Spleen (tissue), 11 donors: ENCODE data around the gene ARHGEF2. TPM values are rescaled to one million over a fixed set of nuclear protein-coding genes. Genes with fewer than 3 reads are reported as not detected.

ENCODE experiments used
- DNase-seq: peaks from one replicate; pipeline ENCODE4 v3.0.0-alpha.2; 2020
- H3K27ac ChIP-seq, 8 donors: fragments of 200-600 bp; sonication (generic) in 7 of 8; 1 replicate in 4 of 8; 2 replicates in 4 of 8; pipeline versions ENCODE4 v1.5.0 to v1.8.0; 2016 to 2021; ENCODE audit warnings: inconsistent platforms in 4 of 8, mild to moderate bottlenecking in 4 of 8, moderate library complexity in 1 of 8
- H3K27me3 ChIP-seq, 7 donors: fragments of 200-600 bp; sonication (generic) in 6 of 7; replicated peaks in 1 of 7; 1 replicate in 4 of 7; 2 replicates in 3 of 7; pipeline versions ENCODE4 v1.5.0 to v1.8.0; 2016 to 2021; ENCODE audit warnings: inconsistent platforms in 3 of 7, mild to moderate bottlenecking in 1 of 7
- H3K36me3 ChIP-seq, 6 donors: fragments of 200-600 bp; sonication (generic) in 5 of 6; 1 replicate in 4 of 6; 2 replicates in 2 of 6; pipeline versions ENCODE4 v1.5.0 to v1.8.0; 2016 to 2021; ENCODE audit warnings: inconsistent platforms in 2 of 6
- H3K4me1 ChIP-seq, 6 donors: fragments of 200-600 bp; sonication (generic) in 5 of 6; 1 replicate in 3 of 6; 2 replicates in 3 of 6; pipeline versions ENCODE4 v1.5.0 to v1.8.0; 2016 to 2021; ENCODE audit warnings: inconsistent platforms in 3 of 6
- H3K4me3 ChIP-seq, 8 donors: fragments of 200-600 bp; sonication (generic) in 7 of 8; 1 replicate in 4 of 8; 2 replicates in 4 of 8; pipeline versions ENCODE4 v1.5.0 to v1.8.0; 2016 to 2021; ENCODE audit warnings: inconsistent platforms in 4 of 8, mild to moderate bottlenecking in 4 of 8, moderate library complexity in 2 of 8
- H3K9me3 ChIP-seq, 8 donors: fragments of 200-600 bp; sonication (generic) in 7 of 8; 1 replicate in 4 of 8; 2 replicates in 4 of 8; pipeline versions ENCODE4 v1.5.0 to v1.8.0; 2016 to 2021; ENCODE audit warnings: inconsistent platforms in 4 of 8
- POLR2A ChIP-seq, 3 donors: fragments of 450-650 bp; IDR thresholded peaks; one replicate each; pipeline ENCODE4 v1.5.1; 2017; ENCODE audit warnings: antibody characterized with exemption in 3 of 3, mild to moderate bottlenecking in 1 of 3
- POLR2AphosphoS5 ChIP-seq, 3 donors: sonication (generic); formaldehyde crosslinking; IDR thresholded peaks; one replicate each; pipeline ENCODE4 v1.5.1; 2017; ENCODE audit warnings: antibody characterized with exemption in 3 of 3
- WGBS, 5 donors: extraction: QIAGEN DNeasy Blood & Tissue Kit in 3 of 5; methylation state at CpG; one replicate each; pipeline versions ENCODE4 v1.1.5 to v1.1.7; 2013 to 2018; 5-methylcytosine and 5-hydroxymethylcytosine counted together
- intact Hi-C: fragments of 100-400 bp; cut with DNase I; formaldehyde crosslinking; loops from one replicate; pipeline ENCODE4 v1.15.0; 2023; ENCODE audit warnings: low total_unique reads
- polyA plus RNA-seq, 3 donors: library from polyadenylated mRNA; stranded (reverse); fragments of 200-250 nt; gene quantifications; one replicate each; pipeline ENCODE4 v1.2.1, GENCODE V29; 2013
- total RNA-seq, 7 donors: library from RNA; depleted of rRNA in 3 of 7; stranded (reverse); fragments of >200 nt in 3 of 7; fragmentation: NEBNext Ultra II Directional in 4 of 7; extraction: Animal tissue kit (Norgen Biotek cat#: 25700) in 4 of 7; gene quantifications; one replicate each; pipeline versions ENCODE4 v1.1.0 to v1.2.1, GENCODE V29; 2016 to 2021
- TF ChIP-seq, protein P1 (sequence below), 11 experiments: fragments of 200-600 bp in 7 of 11; fragments of 450-650 bp in 4 of 11; sonication (generic) in 4 of 11; IDR thresholded peaks in 8 of 11; conservative IDR thresholded peaks in 3 of 11; 1 replicate in 7 of 11; 2 replicates in 4 of 11; pipeline versions ENCODE4 v1.4.0 to v1.8.0; 2016 to 2021; ENCODE audit warnings: antibody characterized with exemption in 11 of 11, inconsistent platforms in 4 of 11, mild to moderate bottlenecking in 1 of 11
- donor health status: healthy with polysubstance abuse.
- donor health status: DM: no; HTN: no; CAD: no; lungs with moderate emphysema.
- donor health status: DM: no; HTN: no; CAD: no.
- donor health status: Bipolar disorder and iron deficiency.
- donor health status: healthy.
- donor health status: DM: no; HTN: no; CAD: no.
- donor health status: DM: yes; HTN: yes; CAD: no.

The ARHGEF2 gene
- total and polyA plus RNA-seq, 10 donors, result 45.1 to 228 (median 167) TPM

DNA sequence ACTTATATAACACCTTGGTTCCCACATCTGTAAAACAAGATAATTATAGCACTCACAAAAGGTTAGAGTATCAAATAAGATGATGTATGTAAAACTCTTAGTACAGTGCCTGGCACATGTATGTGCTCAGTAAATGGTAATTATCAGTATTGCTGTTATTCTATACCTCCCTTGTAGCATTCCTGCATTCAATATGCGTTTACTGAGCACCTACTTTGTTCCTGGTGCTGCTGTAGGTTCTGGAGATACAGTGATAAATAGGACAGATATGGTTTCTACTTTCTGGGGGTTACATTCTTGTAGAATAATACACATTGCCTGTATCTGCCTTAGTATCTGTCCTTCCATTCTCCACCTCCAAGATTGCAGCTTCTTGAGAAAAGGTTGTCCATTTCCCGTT lies 43.6 kb upstream of the ARHGEF2 start:
- Histone ChIP-seq H3K27me3 (no peaks in the 10 kb centered on the region), H3K4me3 (no peak overlapping the region), H3K9me3 (no peaks in the 10 kb centered on the region), H3K36me3 (peaks cover 0 to 28% (median 26%) of the 10 kb centered on the region in 6 donors), H3K4me1 (peaks cover 2 to 48% (median 27%) of the 10 kb centered on the region in 6 donors), H3K27ac (no peak overlapping the region)
- TF ChIP-seq, protein P1, sequence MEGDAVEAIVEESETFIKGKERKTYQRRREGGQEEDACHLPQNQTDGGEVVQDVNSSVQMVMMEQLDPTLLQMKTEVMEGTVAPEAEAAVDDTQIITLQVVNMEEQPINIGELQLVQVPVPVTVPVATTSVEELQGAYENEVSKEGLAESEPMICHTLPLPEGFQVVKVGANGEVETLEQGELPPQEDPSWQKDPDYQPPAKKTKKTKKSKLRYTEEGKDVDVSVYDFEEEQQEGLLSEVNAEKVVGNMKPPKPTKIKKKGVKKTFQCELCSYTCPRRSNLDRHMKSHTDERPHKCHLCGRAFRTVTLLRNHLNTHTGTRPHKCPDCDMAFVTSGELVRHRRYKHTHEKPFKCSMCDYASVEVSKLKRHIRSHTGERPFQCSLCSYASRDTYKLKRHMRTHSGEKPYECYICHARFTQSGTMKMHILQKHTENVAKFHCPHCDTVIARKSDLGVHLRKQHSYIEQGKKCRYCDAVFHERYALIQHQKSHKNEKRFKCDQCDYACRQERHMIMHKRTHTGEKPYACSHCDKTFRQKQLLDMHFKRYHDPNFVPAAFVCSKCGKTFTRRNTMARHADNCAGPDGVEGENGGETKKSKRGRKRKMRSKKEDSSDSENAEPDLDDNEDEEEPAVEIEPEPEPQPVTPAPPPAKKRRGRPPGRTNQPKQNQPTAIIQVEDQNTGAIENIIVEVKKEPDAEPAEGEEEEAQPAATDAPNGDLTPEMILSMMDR (IDR thresholded peaks at IDR 0.05 in 8 of 11, conservative IDR thresholded peaks at IDR 0.05 in 3 of 11), result no peak
- TF ChIP-seq POLR2A (IDR thresholded peaks at IDR 0.05) (no peak), POLR2AphosphoS5 (IDR thresholded peaks at IDR 0.05) (no peak)
- intact Hi-C loops, result no loop called here
- DNase-seq, result no peak
- WGBS, 5 donors, result 61 to 78% (median 73%) methylated on average over 2 of the region's 2 CpGs

DNA sequence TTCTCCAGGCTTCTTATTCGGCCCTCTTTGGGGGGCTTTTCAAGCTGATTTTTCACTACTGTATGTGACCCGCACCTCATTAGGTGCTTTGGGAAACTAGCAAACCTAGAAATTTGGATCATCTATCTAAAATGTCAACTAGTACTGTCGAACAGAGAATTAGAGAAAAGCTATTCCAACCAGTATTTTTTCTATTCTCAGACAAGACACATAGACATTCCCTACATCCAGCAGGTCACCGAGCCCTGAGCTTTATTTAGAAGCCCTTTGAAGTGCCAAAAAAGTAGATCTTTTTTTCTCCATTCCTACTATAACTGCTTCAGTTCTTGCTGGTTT lies 42.7 kb upstream of the ARHGEF2 start:
- 4 to 9% (median 5%) methylated on average over 4 of the region's 4 CpGs for WGBS, 5 donors
- Histone ChIP-seq H3K36me3 (peaks cover 0 to 37% (median 35%) of the 10 kb centered on the region in 6 donors), H3K27ac (peak overlapping the region; percentile 84 to 97 (median 92)), H3K4me3 (peak overlapping the region; percentile 58 to 96 (median 84)), H3K9me3 (no peaks in the 10 kb centered on the region), H3K4me1 (peaks cover 2 to 50% (median 31%) of the 10 kb centered on the region in 6 donors), H3K27me3 (no peaks in the 10 kb centered on the region)
- no peak for TF ChIP-seq POLR2AphosphoS5 (IDR thresholded peaks at IDR 0.05)
- TF ChIP-seq, protein P1 (IDR thresholded peaks at IDR 0.05 in 8 of 11, conservative IDR thresholded peaks at IDR 0.05 in 3 of 11), result no peak
- no peak for TF ChIP-seq POLR2A (IDR thresholded peaks at IDR 0.05)
- intact Hi-C loops, result no loop called here
- no peak for DNase-seq

DNA sequence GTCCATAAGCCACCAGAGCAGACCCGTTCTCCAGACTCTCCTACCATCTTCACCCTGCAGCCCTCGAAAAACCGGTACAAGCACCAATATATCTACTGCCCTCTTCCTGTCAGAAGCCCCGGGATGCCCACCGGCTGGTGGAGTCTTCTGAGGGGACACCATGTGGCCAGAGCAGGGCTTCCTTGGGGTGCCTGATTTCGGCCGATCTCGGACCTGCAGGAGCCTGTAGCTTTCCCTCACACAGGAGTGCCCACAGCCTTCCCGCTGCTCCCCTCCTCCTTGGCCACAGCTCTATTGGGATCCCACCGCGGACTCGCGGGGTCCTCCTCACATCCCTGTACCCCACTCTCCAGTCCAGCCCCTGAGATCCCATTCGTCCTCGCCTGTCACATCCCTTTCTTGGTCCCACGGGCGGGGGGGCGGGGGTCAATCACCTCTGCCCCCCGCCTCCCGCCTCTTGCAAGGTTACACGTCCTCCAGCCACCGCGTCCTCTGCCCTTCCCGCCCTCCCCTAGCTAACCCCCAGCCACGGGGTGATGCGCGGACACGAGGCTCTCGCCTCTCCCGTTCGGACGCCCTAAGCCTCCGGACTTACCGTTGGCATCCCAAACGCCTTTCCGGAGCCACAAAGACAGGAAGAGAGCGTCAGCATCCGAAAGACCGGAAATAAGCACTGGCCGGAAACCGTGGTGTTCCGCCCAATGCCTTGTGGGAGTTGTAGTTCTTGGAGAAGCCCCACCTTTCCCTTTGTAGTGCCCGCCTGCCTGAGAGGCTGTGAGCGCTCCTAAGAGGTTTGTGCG lies 42.1 kb upstream of the ARHGEF2 start, which contains the start of gene SSR2:
Gene SSR2 (minus strand): TSS at position 659 of the 800 bp plus-strand sequence. CDS start 784 bp downstream, outside the sequence.
- peak; percentile 93 for DNase-seq
- Histone ChIP-seq H3K36me3 (peaks cover 0 to 43% (median 40%) of the 10 kb centered on the region in 6 donors), H3K9me3 (no peaks in the 10 kb centered on the region), H3K4me1 (peaks cover 2 to 47% (median 31%) of the 10 kb centered on the region in 6 donors), H3K27ac (peak within 1 kb of the TSS; percentile 84 to 97 (median 92)), H3K27me3 (no peaks in the 10 kb centered on the region), H3K4me3 (peak within 1 kb of the TSS; percentile 58 to 96 (median 84))
- intact Hi-C loops, result no loop called here
- TF ChIP-seq POLR2A (IDR thresholded peaks at IDR 0.05) (no peak), POLR2AphosphoS5 (IDR thresholded peaks at IDR 0.05) (peak; percentile 85 to 95 (median 88))
- TF ChIP-seq, protein P1 (IDR thresholded peaks at IDR 0.05 in 8 of 11, conservative IDR thresholded peaks at IDR 0.05 in 3 of 11), result peak in 1 of 11 experiments; percentile 18
- WGBS, 5 donors, result 0 to 1% (median 0%) methylated on average over 42 to 45 of the region's 45 CpGs

DNA sequence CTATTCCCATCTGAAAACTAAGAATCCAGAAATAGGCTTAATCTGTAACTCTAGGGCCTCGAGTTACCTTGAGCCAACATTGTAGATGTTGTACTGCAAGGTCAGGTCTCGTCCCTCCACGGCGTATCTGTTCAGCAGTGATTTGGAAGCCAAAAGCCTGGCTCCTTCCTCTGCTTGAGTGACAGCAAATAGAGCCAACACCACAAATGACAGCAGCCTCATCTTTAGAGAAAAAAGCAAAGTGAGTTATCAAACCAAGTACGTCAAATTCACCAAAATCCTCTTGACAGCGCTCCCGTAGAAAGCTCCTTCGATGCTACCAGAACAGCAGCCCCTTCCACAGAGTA lies 41.6 kb upstream of the ARHGEF2 start:
- TF ChIP-seq POLR2AphosphoS5 (IDR thresholded peaks at IDR 0.05) (no peak), POLR2A (IDR thresholded peaks at IDR 0.05) (no peak)
- TF ChIP-seq, protein P1 (IDR thresholded peaks at IDR 0.05 in 8 of 11, conservative IDR thresholded peaks at IDR 0.05 in 3 of 11), result no peak
- Histone ChIP-seq H3K9me3 (no peaks in the 10 kb centered on the region), H3K4me1 (peaks cover 2 to 47% (median 31%) of the 10 kb centered on the region in 6 donors), H3K27ac (peak overlapping the region in 7 of 8 donors; percentile 84 to 97 (median 92)), H3K4me3 (peak overlapping the region; percentile 58 to 96 (median 84)), H3K27me3 (no peaks in the 10 kb centered on the region), H3K36me3 (peaks cover 0 to 48% (median 43%) of the 10 kb centered on the region in 6 donors)
- WGBS, 5 donors, result 52 to 78% (median 64%) methylated on average over 8 of the region's 8 CpGs
- intact Hi-C loops, result no loop called here
- DNase-seq, result no peak
